ENCODE results near the gene SERPINB8. TPM values are rescaled to one million over a fixed set of nuclear protein-coding genes. Genes with fewer than 3 reads are reported as not detected.

Gene SERPINB8
- total and polyA plus RNA-seq, 9 of the 15 experiments (the other 6 are each of a cell fraction or from before 2014, with no cell fraction given): 0.05 to 0.19 (median 0.09) TPM

DNA sequence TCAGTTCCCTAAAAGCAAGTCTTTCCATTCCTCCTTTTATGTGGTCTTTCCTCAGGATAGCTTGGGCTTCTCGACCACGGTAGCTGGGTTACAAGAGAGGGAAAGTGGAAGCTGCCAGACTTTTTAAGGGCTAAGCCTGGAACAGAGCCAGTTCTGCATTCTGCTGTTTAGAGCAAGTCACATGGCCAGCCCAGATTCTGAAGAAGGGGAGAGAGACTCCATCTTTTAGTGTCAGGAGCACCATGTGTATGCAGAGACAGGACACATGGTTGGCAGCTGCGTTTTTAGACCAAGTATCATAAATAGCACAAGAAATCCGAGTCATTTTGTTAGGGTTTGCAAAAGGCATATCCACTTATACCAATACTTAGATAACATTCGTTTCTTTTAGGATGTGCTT is 16.1 kb upstream of the SERPINB8 start:
- WGBS (ENCODE audit: insufficient coverage, low coverage, missing lambda C conversion rate): 0% methylated on average over 5 of the region's 5 CpGs
- POLR2A ChIA-PET: no interaction called here
- TF ChIP-seq, protein P1, sequence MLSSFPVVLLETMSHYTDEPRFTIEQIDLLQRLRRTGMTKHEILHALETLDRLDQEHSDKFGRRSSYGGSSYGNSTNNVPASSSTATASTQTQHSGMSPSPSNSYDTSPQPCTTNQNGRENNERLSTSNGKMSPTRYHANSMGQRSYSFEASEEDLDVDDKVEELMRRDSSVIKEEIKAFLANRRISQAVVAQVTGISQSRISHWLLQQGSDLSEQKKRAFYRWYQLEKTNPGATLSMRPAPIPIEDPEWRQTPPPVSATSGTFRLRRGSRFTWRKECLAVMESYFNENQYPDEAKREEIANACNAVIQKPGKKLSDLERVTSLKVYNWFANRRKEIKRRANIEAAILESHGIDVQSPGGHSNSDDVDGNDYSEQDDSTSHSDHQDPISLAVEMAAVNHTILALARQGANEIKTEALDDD (IDR thresholded peaks at IDR 0.05): no peak
- TF ChIP-seq KLF10 (CRISPR knock-in tag; IDR thresholded peaks at IDR 0.05) (no peak), SAFB2 (IDR thresholded peaks at IDR 0.05; ENCODE audit: borderline replicate concordance, low read depth, low read length, severe bottlenecking) (no peak), ZNF384 (IDR thresholded peaks at IDR 0.05; ENCODE audit: low read depth, low read length) (no peak), FOXK2 (conservative IDR thresholded peaks at IDR 0.05 in 1 of 2, IDR thresholded peaks at IDR 0.05 in 1 of 2; ENCODE audit: low read depth in 2 of 2) (no peak), ZNF133 (CRISPR knock-in tag; IDR thresholded peaks at IDR 0.05) (no peak), ILK (tag; IDR thresholded peaks at IDR 0.05; ENCODE audit: borderline replicate concordance, low read depth) (no peak), DMBX1 (CRISPR knock-in tag; IDR thresholded peaks at IDR 0.05; ENCODE audit: borderline replicate concordance) (no peak), HNRNPUL1 (IDR thresholded peaks at IDR 0.05; ENCODE audit: low read length) (no peak), KHSRP (IDR thresholded peaks at IDR 0.05) (no peak), TCF7 (IDR thresholded peaks at IDR 0.05; ENCODE audit: borderline replicate concordance) (no peak), HIVEP1 (CRISPR knock-in tag; IDR thresholded peaks at IDR 0.05) (no peak)
- TF ChIP-seq, protein P2, sequence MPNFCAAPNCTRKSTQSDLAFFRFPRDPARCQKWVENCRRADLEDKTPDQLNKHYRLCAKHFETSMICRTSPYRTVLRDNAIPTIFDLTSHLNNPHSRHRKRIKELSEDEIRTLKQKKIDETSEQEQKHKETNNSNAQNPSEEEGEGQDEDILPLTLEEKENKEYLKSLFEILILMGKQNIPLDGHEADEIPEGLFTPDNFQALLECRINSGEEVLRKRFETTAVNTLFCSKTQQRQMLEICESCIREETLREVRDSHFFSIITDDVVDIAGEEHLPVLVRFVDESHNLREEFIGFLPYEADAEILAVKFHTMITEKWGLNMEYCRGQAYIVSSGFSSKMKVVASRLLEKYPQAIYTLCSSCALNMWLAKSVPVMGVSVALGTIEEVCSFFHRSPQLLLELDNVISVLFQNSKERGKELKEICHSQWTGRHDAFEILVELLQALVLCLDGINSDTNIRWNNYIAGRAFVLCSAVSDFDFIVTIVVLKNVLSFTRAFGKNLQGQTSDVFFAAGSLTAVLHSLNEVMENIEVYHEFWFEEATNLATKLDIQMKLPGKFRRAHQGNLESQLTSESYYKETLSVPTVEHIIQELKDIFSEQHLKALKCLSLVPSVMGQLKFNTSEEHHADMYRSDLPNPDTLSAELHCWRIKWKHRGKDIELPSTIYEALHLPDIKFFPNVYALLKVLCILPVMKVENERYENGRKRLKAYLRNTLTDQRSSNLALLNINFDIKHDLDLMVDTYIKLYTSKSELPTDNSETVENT (CRISPR knock-in tag; IDR thresholded peaks at IDR 0.05): no peak

More for the DNA sequence above, 16.1 kb upstream of the SERPINB8 start:
- no peaks in the 10 kb centered on the region for H3K79me2 ChIP-seq (ENCODE audit: control insufficient read depth, insufficient read depth, low read length)
- no peak overlapping the region for H2AFZ ChIP-seq (ENCODE audit: low read depth, low read length)
- DNase-seq (ENCODE audit: extremely low read depth in 1 of 4, low spot score in 3 of 4) (no peak), ATAC-seq (no peak), FAIRE-seq (no peak)
- no peaks in the 10 kb centered on the region for H4K20me1 ChIP-seq (replicated peaks; ENCODE audit: control insufficient read depth, insufficient read depth, low read length)
- H3K9me1 ChIP-seq (ENCODE audit: control insufficient read depth, insufficient read depth, low read length): no peaks in the 10 kb centered on the region
- no peaks in the 10 kb centered on the region for H3K36me3 ChIP-seq (ENCODE audit: control insufficient read depth, insufficient read depth, low read length)
- H3K4me2 ChIP-seq (ENCODE audit: insufficient read depth, low read length): no peak overlapping the region
- H3K27ac ChIP-seq (ENCODE audit: extremely low read depth, low read depth, low read length): no peak overlapping the region
- H3K27me3 ChIP-seq (ENCODE audit: control insufficient read depth in 2 of 2, insufficient read depth in 2 of 2, low read length in 2 of 2): no peaks in the 10 kb centered on the region
- in situ Hi-C loops (cut with MboI) (no loop called here), intact Hi-C loops (cut with micrococcal nuclease) (no loop called here)
- no peaks in the 10 kb centered on the region for H3K9me3 ChIP-seq (replicated peaks; ENCODE audit: control insufficient read depth, insufficient read depth, low read depth, low read length)
- BruUV-seq (replicated peaks): no TSS peak
- no peak overlapping the region for H3K9ac ChIP-seq (ENCODE audit: insufficient read depth in 1 of 2, low read depth in 2 of 2, low read length in 2 of 2)
- CTCF ChIA-PET (ENCODE audit: low intra/inter-chr PET ratio): no interaction called here
- no peak overlapping the region for H3K4me3 ChIP-seq
- H3K4me1 ChIP-seq (replicated peaks in 1 of 2; ENCODE audit: control insufficient read depth in 2 of 2, insufficient read depth in 2 of 2, low read length in 2 of 2): peaks cover 0 to 7% of the 10 kb centered on the region in 2 experiments; a peak in 2 of 5 replicates
